Mesodermal cell (in vitro differentiated cells): ENCODE data around the gene KCND2.

Source experiments
- H3K27ac ChIP-seq: 2 replicates; pipeline ENCODE4 v1.7.0; 2013; ENCODE audit warnings: mild to moderate bottlenecking, low read depth, low read length, moderate library complexity; ENCODE audit not compliant: severe bottlenecking
- H3K36me3 ChIP-seq: 2 replicates; pipeline ENCODE4 v1.7.1; 2013; ENCODE audit warnings: mild to moderate bottlenecking, low read length, moderate library complexity; ENCODE audit not compliant: control insufficient read depth, insufficient read depth
- H3K4me1 ChIP-seq: one replicate; pipeline ENCODE4 v1.7.1; 2013; ENCODE audit warnings: mild to moderate bottlenecking, low read length; ENCODE audit not compliant: insufficient read depth, control insufficient read depth, poor library complexity, severe bottlenecking
- H3K4me3 ChIP-seq: 2 replicates; pipeline ENCODE4 v1.7.0; 2013; ENCODE audit warnings: low read length, control low read depth, mild to moderate bottlenecking; ENCODE audit not compliant: insufficient read depth, poor library complexity, severe bottlenecking; ENCODE audit errors: extremely low read depth
- H3K9me3 ChIP-seq: 2 replicates; pipeline ENCODE4 v1.7.1; 2013; ENCODE audit warnings: mild to moderate bottlenecking, low read length, moderate library complexity; ENCODE audit not compliant: control insufficient read depth
- WGBS, 2 experiments: methylation state at CpG; one replicate each; pipeline ENCODE4 v1.1.5; 2013; ENCODE audit warnings: missing lambda C conversion rate in 2 of 2; ENCODE audit not compliant: insufficient coverage in 2 of 2; 5-methylcytosine and 5-hydroxymethylcytosine counted together

Gene KCND2

GRCh38 chr7:120480930-120481329 lies 208.0 kb downstream of the KCND2 start:
- 89 to 97% methylated on average over 5 of the region's 5 CpGs for WGBS, 2 experiments
- Histone ChIP-seq H3K4me3 (no peak overlapping the region), H3K27ac (no peak overlapping the region), H3K36me3 (no peaks in the 10 kb centered on the region), H3K9me3 (no peaks in the 10 kb centered on the region), H3K4me1 (no peaks in the 10 kb centered on the region)

DNA sequence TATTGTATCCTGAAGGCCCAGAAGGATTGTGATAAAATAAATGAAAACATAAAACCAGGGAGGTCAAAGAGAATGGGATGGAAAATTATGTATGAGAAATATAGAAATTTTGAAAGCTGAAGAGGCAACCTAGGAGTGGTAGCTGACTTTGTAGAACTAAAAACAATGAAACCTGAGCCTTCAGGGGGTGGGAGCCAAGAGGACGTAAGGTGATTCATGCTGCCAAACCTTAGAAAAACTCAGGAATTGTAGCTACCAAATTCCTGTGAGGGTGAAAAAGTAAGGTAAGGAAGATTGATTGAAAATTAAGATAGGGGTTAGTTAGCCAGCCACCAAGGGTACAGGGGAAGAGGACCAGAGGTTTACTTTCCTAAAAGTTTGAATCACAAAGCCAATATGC lies 213.2 kb downstream of the KCND2 start:
- no peak overlapping the region for H3K4me3 ChIP-seq
- 85 to 100% methylated on average over 1 of the region's 1 CpG for WGBS, 2 experiments

GRCh38 chr7:120502132-120502531 lies 229.2 kb downstream of the KCND2 start:
- H3K4me3 ChIP-seq = no peak overlapping the region
- WGBS, 2 experiments = no CpG with 5 or more reads among the region's 1 CpG
- H3K27ac ChIP-seq = no peak overlapping the region

More for the DNA sequence above, 213.2 kb downstream of the KCND2 start:
- Histone ChIP-seq H3K9me3 (no peaks in the 10 kb centered on the region), H3K27ac (no peak overlapping the region), H3K36me3 (no peaks in the 10 kb centered on the region), H3K4me1 (no peaks in the 10 kb centered on the region)

DNA sequence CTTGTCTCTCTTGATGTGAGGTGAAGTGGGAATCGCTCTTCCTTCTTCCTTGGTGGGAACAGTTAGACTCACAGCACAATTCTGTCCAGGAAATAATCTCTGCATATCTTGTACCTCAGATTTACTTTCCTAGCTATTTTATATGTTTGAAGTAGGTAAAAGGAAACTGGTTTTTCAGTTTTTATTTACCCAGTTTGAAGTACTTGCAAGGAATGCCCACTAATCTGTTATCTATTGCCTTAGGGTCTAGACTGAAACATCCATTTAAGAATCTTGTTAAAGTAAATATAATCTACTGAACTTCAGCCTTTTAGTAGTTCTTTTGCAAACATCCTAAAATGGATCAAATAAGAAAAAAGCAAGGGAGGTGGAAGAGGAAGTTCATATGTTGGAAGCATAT lies 229.8 kb downstream of the KCND2 start:
- no peaks in the 10 kb centered on the region for H3K36me3 ChIP-seq
- H3K27ac ChIP-seq = no peak overlapping the region
- no CpG with 5 or more reads among the region's 1 CpG for WGBS, 2 experiments
- no peak overlapping the region for H3K4me3 ChIP-seq
- no peaks in the 10 kb centered on the region for H3K9me3 ChIP-seq
- no peaks in the 10 kb centered on the region for H3K4me1 ChIP-seq

More at GRCh38 chr7:120502132-120502531, 229.2 kb downstream of the KCND2 start:
- H3K36me3 ChIP-seq = no peaks in the 10 kb centered on the region
- no peaks in the 10 kb centered on the region for H3K9me3 ChIP-seq
- no peaks in the 10 kb centered on the region for H3K4me1 ChIP-seq

GRCh38 chr7:120504386-120504785 lies 231.4 kb downstream of the KCND2 start:
- no peaks in the 10 kb centered on the region for H3K36me3 ChIP-seq
- no peak overlapping the region for H3K27ac ChIP-seq
- no peak overlapping the region for H3K4me3 ChIP-seq
- H3K9me3 ChIP-seq = no peaks in the 10 kb centered on the region
- H3K4me1 ChIP-seq = no peaks in the 10 kb centered on the region

- no peak overlapping the region for H3K27ac ChIP-seq
- H3K4me1 ChIP-seq = no peaks in the 10 kb centered on the region
- H3K9me3 ChIP-seq = no peaks in the 10 kb centered on the region
- H3K36me3 ChIP-seq = no peaks in the 10 kb centered on the region
- H3K4me3 ChIP-seq = no peak overlapping the region
Observed at GRCh38 chr7:120505770-120506169, 232.8 kb downstream of the KCND2 start.

- Histone ChIP-seq H3K4me3 (no peak overlapping the region), H3K4me1 (no peaks in the 10 kb centered on the region), H3K9me3 (no peaks in the 10 kb centered on the region), H3K36me3 (no peaks in the 10 kb centered on the region), H3K27ac (no peak overlapping the region)
- 38 to 63% methylated on average over 1 of the region's 3 CpGs for WGBS, 2 experiments
Observed at GRCh38 chr7:120512701-120513100, 239.7 kb downstream of the KCND2 start.

- no peaks in the 10 kb centered on the region for H3K9me3 ChIP-seq
- H3K4me1 ChIP-seq = no peaks in the 10 kb centered on the region
- H3K36me3 ChIP-seq = no peaks in the 10 kb centered on the region
- H3K4me3 ChIP-seq = no peak overlapping the region
- H3K27ac ChIP-seq = no peak overlapping the region
- 100% methylated on average over 2 to 3 of the region's 3 CpGs for WGBS, 2 experiments
Observed at GRCh38 chr7:120519224-120519623, 246.2 kb downstream of the KCND2 start.

- no peaks in the 10 kb centered on the region for H3K9me3 ChIP-seq
- H3K4me3 ChIP-seq = no peak overlapping the region
- H3K27ac ChIP-seq = no peak overlapping the region
- no peaks in the 10 kb centered on the region for H3K36me3 ChIP-seq
- WGBS, 2 experiments = 14% methylated on average over 1 of the region's 4 CpGs; no CpG with 5 or more reads in 1 of the 2 experiments
- H3K4me1 ChIP-seq = no peaks in the 10 kb centered on the region
Observed at GRCh38 chr7:120521761-120522737, 249.1 kb downstream of the KCND2 start.

DNA sequence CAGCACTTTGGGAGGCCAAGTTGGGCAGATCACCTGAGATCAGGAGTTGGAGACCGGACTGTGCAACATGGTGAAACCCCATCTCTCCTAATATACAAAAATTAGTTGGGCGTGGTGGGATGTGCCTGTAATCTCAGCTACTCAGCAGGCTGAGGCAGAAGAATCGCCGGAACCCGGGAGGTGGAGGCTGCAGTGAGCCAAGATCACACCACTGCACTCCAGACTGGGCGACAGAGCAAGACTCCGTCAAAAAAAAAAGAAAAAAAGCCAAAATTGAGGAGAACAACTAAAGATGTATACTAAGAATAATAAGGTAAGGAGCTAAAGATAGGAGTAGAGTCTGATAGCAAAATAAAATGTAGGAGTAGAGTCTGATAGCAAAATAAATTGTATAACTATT lies 251.0 kb downstream of the KCND2 start:
- H3K36me3 ChIP-seq = no peaks in the 10 kb centered on the region
- no peak overlapping the region for H3K4me3 ChIP-seq
- H3K4me1 ChIP-seq = no peaks in the 10 kb centered on the region
- 83% methylated on average over 3 of the region's 7 CpGs; no CpG with 5 or more reads in 1 of the 2 experiments for WGBS, 2 experiments
- no peaks in the 10 kb centered on the region for H3K9me3 ChIP-seq
- H3K27ac ChIP-seq = no peak overlapping the region

DNA sequence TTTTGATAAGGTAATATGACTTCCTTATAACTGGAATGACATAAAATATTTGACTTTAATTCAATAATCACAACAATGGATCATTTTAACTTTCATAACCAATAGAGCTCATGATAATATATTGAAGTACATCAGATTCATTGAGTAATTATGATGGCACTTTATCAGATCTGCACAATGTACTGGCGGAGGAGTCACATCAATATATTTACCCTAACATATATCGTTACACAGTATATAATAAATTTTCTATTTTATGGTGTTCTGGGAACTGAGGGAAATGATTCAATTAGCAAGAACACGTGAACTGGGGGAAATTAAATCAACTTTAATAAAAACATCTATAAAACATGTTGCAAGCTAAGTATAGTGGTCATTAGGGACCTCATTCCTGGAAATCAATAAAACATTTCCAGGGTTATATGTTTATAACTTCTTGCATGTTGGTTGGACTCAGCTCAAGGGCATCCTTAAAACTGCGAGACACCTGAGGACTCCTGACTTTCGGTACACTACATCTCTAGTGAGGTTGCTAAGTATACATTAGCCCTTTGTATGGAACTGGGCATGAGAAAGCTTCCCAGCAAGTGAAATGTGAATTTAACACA lies 254.0 kb downstream of the KCND2 start:
- H3K9me3 ChIP-seq = no peaks in the 10 kb centered on the region
- 100% methylated on average over 2 of the region's 5 CpGs for WGBS, 2 experiments
- H3K36me3 ChIP-seq = no peaks in the 10 kb centered on the region
- no peak overlapping the region for H3K4me3 ChIP-seq
- no peak overlapping the region for H3K27ac ChIP-seq
- no peaks in the 10 kb centered on the region for H3K4me1 ChIP-seq
